HL-60/S4 treated with retinoic acid at 250 ng/mL for 4 days and 3 days (cell line): ENCODE results near the gene HBG1.
"Not testable (repeated sequence)": the region's sequence is repeated elsewhere in the genome, so short reads cannot be mapped to it uniquely, and the experiment has no call there.

Experiments used
- in situ Hi-C: fragments of 300-500 bp; cut with MboI; formaldehyde crosslinking; loops from 2 replicates; pipeline ENCODE4 v1.7.0; 2022; ENCODE audit warnings: low sequenced_read_pairs

HBG1 gene

GRCh38 chr11:5277807-5278382 is 28.2 kb upstream of the HBG1 start:
- in situ Hi-C loops = no loop called here

- in situ Hi-C loops = no loop called here
Observed at GRCh38 chr11:5276697-5277096, 27.0 kb upstream of the HBG1 start.

GRCh38 chr11:5275369-5276110 is 25.9 kb upstream of the HBG1 start:
- in situ Hi-C loops = no loop called here

DNA sequence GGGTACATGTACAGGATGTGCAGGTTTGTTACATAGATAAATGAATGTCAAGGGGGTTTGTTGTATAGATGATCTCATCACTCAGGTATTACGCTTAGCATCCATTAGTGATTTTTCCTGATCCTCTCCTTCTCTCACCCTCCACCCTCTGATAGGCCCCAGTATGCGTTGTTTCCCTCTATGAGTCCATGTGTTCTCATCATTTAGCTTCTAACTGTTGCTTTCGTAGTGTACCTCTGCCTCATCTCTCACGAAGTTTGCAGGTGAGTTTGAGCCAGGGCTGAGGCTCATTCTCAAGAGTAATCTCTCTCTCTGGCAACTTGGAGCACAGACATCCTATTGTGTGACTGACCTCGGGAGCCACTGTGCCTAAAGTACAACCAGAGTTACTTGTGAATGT is 24.7 kb upstream of the HBG1 start:
- in situ Hi-C loops = no loop called here

GRCh38 chr11:5272395-5273017 is 22.8 kb upstream of the HBG1 start:
- in situ Hi-C loops = no loop called here

DNA sequence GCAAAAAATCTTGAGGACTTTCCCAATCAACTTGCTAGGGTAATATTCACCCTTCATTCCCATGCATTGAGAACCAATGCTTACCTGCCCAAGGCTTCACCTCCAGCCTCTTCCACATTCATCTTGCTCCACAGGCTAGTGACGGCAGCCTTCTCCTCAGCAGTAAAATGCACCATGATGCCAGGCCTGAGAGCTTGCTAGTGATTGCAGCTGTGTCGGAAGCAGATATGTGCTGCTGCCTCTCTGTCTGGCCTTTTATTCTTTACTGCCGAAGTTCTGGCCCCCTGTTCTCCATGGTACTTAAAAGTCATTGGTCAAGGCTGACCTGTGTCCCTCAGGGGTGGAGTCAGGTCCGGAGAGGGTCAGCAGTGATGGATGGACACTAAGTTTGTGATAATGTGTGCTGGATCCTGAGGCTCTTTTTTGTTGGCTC is 20.1 kb upstream of the HBG1 start, which contains the start of gene HBE1:
HBE1 (minus strand) TSS at position 231 of the 433 bp plus-strand sequence; CDS start at position 176, 55 bp downstream.
- in situ Hi-C loops = no loop called here

DNA sequence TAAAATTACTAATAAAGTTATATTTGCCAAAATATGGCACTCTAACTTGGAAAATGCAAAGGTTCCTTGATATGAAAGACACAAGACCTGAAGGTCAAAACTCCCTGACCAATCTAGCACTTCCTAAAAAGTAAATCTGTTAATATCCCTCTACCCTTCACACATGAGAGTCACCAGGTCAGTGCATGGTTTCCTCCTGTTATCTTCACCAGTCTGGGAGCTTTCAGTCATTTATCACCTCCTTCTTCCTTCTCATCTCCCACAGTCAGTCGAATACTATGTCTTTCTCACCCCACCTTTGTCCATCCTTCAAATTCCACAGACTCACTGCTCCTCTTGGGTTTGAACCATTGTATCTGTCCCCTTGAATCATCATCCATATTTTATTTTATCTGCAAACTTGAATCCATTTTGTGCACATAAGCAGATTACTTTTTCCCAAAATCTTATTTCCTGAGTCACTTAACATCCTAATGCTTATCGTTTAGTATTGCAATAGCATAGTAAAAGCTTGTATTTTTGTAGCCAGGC is 17.4 kb upstream of the HBG1 start:
- in situ Hi-C loops = no loop called here

GRCh38 chr11:5266609-5267008 is 17.0 kb upstream of the HBG1 start:
- in situ Hi-C loops = no loop called here

DNA sequence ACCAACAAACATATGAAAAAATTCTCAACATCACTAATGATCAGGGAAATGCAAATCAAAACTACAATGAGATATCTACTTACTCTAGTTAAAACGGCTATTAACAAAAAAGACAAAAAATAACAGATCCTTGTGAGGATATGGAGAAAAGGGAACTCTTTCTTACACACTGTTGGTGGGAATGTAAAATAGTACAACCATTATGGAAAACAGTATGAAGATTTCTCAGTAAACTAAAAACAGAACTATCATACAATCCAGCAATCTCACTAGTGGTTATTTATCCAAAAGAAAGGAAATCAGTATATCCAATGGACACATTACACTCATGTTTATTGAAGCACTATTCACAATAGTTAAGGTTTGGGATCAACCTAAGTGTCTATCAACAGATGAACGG is 16.2 kb upstream of the HBG1 start:
- in situ Hi-C loops = no loop called here

- in situ Hi-C loops = no loop called here
Observed at GRCh38 chr11:5258543-5259262, 9.0 kb upstream of the HBG1 start.

DNA sequence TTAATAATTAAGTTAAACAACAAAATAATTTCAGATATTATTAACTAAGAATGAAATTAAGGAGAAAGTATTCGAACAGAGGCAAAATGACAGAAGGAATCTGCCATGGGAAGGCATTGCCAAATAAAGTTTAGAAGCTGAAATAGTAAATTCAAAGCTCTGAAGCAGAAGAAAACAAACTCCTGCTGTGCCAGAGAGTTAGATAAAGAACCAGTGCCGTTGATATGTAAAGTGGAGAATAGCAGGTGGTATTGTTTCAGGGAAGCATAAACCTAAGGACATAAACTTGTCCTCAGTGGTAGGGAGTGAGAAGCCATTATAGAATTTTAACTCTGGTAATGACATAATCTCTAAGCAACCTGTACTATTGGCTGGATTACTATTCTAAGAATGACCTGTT is 7.6 kb upstream of the HBG1 start:
- in situ Hi-C loops = no loop called here

DNA sequence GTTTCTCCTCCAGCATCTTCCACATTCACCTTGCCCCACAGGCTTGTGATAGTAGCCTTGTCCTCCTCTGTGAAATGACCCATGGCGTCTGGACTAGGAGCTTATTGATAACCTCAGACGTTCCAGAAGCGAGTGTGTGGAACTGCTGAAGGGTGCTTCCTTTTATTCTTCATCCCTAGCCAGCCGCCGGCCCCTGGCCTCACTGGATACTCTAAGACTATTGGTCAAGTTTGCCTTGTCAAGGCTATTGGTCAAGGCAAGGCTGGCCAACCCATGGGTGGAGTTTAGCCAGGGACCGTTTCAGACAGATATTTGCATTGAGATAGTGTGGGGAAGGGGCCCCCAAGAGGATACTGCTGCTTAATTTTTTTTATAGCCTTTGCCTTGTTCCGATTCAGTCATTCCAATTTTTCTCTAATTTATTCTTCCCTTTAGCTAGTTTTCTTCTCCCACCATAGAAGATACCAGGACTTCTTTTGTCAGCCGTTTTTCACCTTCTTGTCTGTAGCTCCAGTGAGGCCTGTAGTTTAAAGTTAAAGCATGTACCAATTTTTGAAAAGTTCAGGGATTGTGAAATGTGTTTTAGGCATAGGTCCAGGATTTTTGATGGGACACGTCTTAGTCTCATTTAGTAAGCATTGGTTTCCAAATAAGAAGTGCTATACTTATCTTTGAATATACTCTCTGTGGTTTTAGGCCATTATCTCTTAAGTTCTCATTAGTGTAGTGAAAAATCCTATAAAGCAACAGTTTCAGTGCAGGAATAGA is 5.2 kb upstream of the HBG1 start, which contains the start of gene HBG2:
HBG2 (minus strand) TSS at position 136 of the 768 bp plus-strand sequence; CDS start at position 83, 53 bp downstream.
- in situ Hi-C loops = not testable (repeated sequence)

- in situ Hi-C loops = not testable (repeated sequence)
Observed at GRCh38 chr11:5254023-5254422, 4.4 kb upstream of the HBG1 start.

DNA sequence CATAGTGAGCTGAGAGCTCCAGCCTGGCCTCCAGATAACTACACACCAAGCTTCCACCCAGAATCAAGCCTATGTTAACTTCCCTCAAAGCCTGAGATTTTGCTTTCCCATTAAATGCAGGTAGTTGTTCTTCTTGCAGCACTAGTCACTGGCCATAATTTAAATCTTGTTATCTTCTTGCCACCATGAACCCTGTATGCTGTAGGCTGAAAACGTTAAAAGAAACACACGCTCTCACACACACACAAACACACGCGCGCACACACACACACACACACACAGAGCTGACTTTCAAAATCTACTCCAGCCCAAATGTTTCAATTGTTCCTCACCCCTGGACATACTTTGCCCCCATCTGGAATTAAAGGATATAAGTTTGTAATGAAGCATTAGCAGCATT is 3.8 kb upstream of the HBG1 start:
- in situ Hi-C loops = not testable (repeated sequence)

GRCh38 chr11:5252919-5253265 is 3.2 kb upstream of the HBG1 start:
- in situ Hi-C loops = no loop called here

GRCh38 chr11:5252192-5252918 is 2.7 kb upstream of the HBG1 start:
- in situ Hi-C loops = no loop called here

DNA sequence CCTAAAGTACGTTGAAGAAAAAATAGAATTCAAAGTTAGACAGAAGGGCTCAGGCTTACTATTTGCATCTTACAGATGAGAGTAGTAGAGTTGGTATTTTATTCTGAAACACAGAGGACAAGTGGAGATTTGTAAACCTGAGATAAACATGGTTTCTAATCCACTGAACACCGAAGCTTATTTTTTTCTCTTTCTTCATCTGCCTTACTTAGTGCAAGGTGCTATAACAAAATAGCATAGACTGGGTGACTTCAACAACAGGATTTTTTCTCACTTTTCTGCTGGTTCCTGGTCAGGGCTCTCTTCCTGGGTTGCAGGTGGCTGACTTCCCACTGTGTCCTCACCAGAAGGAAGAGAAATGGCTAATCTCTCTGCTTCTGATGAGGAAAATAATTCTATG is 2.1 kb upstream of the HBG1 start:
- in situ Hi-C loops = no loop called here

DNA sequence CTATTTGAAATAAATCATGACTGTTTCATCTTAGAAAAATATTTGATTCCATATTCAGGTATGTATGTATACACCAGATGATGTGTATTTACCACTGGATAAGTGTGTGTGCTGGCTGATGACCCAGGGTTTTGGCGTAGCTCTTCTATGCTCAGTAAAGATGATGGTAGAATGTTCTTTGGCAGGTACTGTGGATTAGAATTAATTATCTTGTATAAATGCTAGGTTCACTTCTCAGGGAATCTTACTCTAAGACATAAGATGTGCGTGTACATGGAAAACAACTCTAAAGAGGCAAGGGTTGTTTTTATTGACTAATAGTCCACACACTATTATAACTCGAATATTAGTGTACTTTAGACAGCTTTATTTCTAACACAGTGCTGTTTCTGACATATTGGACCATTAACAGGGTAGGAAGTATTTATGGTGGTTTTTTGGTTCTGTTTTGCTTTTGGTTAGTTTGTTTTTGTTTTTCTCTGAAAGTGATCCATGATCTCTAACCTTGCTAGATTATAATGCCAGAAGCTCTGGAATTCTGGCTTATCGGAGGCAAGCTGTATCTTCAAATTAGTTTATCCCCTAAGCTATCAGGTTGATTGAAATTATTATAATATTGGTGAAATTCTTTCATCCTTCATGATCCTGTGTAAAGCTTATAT is 1.0 kb upstream of the HBG1 start:
- in situ Hi-C loops = no loop called here

- in situ Hi-C loops = not testable (repeated sequence)
Observed at GRCh38 chr11:5248498-5248897, 1.2 kb downstream of the HBG1 start.
